IMR-90 (cell line): ENCODE data around the gene FGD3. TPM values are rescaled to one million over a fixed set of nuclear protein-coding genes. Genes with fewer than 3 reads are reported as not detected.

Source experiments
- CTCF ChIP-seq: conservative IDR thresholded peaks from 2 replicates; pipeline ENCODE4 v1.5.1; 2012; ENCODE audit warnings: mild to moderate bottlenecking, low read depth, low read length, improper control_type of control experiment
- MAZ ChIP-seq: IDR thresholded peaks from 2 replicates; pipeline ENCODE4 v1.6.1; 2012; ENCODE audit warnings: low read depth, mild to moderate bottlenecking, low read length, improper control_type of control experiment, moderate library complexity, borderline replicate concordance
- RAD21 ChIP-seq: IDR thresholded peaks from 2 replicates; pipeline ENCODE4 v1.6.1; 2012; ENCODE audit warnings: low read length, improper control_type of control experiment
- RFX5 ChIP-seq: IDR thresholded peaks from 2 replicates; pipeline ENCODE4 v1.8.0; 2012; ENCODE audit warnings: low read depth, mild to moderate bottlenecking, low read length, moderate library complexity
- polyA plus RNA-seq, 3 experiments: library from polyadenylated mRNA; depleted of rRNA; stranded (reverse); fragments of >200 nt; gene quantifications; 2 replicates each; pipeline ENCODE4 v1.2.3, GENCODE V29; 2012; ENCODE audit warnings: low replicate concordance in 1 of 3
- total RNA-seq: library from RNA; depleted of rRNA; stranded (reverse); fragments of >200 nt; gene quantifications from 2 replicates; pipeline ENCODE4 v1.2.3, GENCODE V29; 2012

FGD3 gene
- total and polyA plus RNA-seq, 2 of the 4 experiments (the other 2 are of a cell fraction) = not detected

- TF ChIP-seq RFX5 (no peak), RAD21 (no peak), MAZ (no peak), CTCF (no peak)
Measured at GRCh38 chr9:93057042-93057702, 109.8 kb downstream of the FGD3 start (continued).
